K562 (cell line): ENCODE results near the gene HOXA11. TPM values are rescaled to one million over a fixed set of nuclear protein-coding genes. Genes with fewer than 3 reads are reported as not detected.

ENCODE experiments used
- ATAC-seq: fragments of 200-7000 bp; cut with Tn5 transposase; 3 replicates; pipeline ENCODE4 v1.9.1; 2020; ENCODE audit warnings: moderate library complexity
- BruUV-seq: library from RNA; stranded (reverse); fragments of 400-500 nt; replicated peaks from 2 replicates; lab custom pipeline; 2021; lab: Mats Ljungman, UMichigan
- CTCF ChIA-PET: fragments of 300-600 bp; formaldehyde crosslinking; extraction: SDS; loops from one replicate; lab custom pipeline; 2021; ENCODE audit warnings: low intra/inter-chr PET ratio; lab: Yijun Ruan, JAX
- POLR2A ChIA-PET: fragments of 300-600, 350-650 bp; sonication (Branson Sonifier 250); formaldehyde crosslinking; extraction: SDS; loops from one replicate; lab custom pipeline; 2021; ENCODE audit warnings: antibody characterized with exemption, inconsistent platforms; lab: Yijun Ruan, JAX
- DNase-seq, 4 experiments: peaks; one replicate each; pipeline versions ENCODE4 v3.0.0 to v3.0.0-alpha.2; 2011 to 2018; ENCODE audit warnings: low spot score in 3 of 4, mixed read lengths in 3 of 4; ENCODE audit errors: extremely low read depth in 1 of 4
- FAIRE-seq: peaks from 2 replicates; lab custom pipeline; 2011; peaks lifted over from hg19 to GRCh38; lab: Jason Lieb, UNC
- H2AFZ ChIP-seq: 2 replicates; pipeline ENCODE4 v1.6.0; 2011; ENCODE audit warnings: low read depth, low read length, control low read depth, inconsistent platforms
- H3K27ac ChIP-seq: fragments of 200-600 bp; 3 replicates; pipeline ENCODE4 v1.8.0; 2011; ENCODE audit warnings: low read depth, mild to moderate bottlenecking, control low read depth, inconsistent platforms, low read length, moderate library complexity, mixed read lengths; ENCODE audit errors: extremely low read depth
- H3K27me3 ChIP-seq, 2 experiments: fragments of 300-600 bp in 1 of 2; 2 replicates in 1 of 2; 3 replicates in 1 of 2; pipeline versions ENCODE4 v1.6.0 to v1.8.0; 2011; ENCODE audit warnings: inconsistent platforms in 2 of 2, low read length in 2 of 2, mild to moderate bottlenecking in 1 of 2, mixed read lengths in 1 of 2, moderate library complexity in 1 of 2; ENCODE audit not compliant: control insufficient read depth in 2 of 2, insufficient read depth in 2 of 2
- H3K36me3 ChIP-seq: fragments of 300-600 bp; 3 replicates; pipeline ENCODE4 v1.8.0; 2011; ENCODE audit warnings: mild to moderate bottlenecking, low read length, inconsistent platforms; ENCODE audit not compliant: control insufficient read depth, insufficient read depth
- H3K4me1 ChIP-seq, 2 experiments: fragments of 200-600 bp in 1 of 2; replicated peaks in 1 of 2; 2 replicates in 1 of 2; 3 replicates in 1 of 2; pipeline versions ENCODE4 v1.5.1 to v1.8.0; 2011; ENCODE audit warnings: inconsistent platforms in 2 of 2, low read length in 2 of 2, mild to moderate bottlenecking in 1 of 2, mixed read lengths in 1 of 2, moderate library complexity in 1 of 2; ENCODE audit not compliant: control insufficient read depth in 2 of 2, insufficient read depth in 2 of 2
- H3K4me2 ChIP-seq: 2 replicates; pipeline ENCODE4 v1.6.1; 2011; ENCODE audit warnings: low read length, control low read depth, inconsistent platforms, mixed read lengths; ENCODE audit not compliant: insufficient read depth
- H3K4me3 ChIP-seq: fragments of 200-600 bp; sonication (generic), shearing (Covaris generic); 2 replicates; pipeline ENCODE4 v1.5.1; 2016; ENCODE audit warnings: control low read depth, inconsistent platforms
- H3K79me2 ChIP-seq: fragments of 200-600 bp; 3 replicates; pipeline ENCODE4 v1.8.0; 2011; ENCODE audit warnings: low read length, inconsistent platforms; ENCODE audit not compliant: control insufficient read depth, insufficient read depth
- H3K9ac ChIP-seq, 2 experiments: 2 replicates each; pipeline versions ENCODE4 v1.6.0 to v1.6.1; 2011; ENCODE audit warnings: low read depth in 2 of 2, low read length in 2 of 2, control low read depth in 1 of 2, inconsistent platforms in 1 of 2, mild to moderate bottlenecking in 1 of 2, mixed read lengths in 1 of 2; ENCODE audit not compliant: insufficient read depth in 1 of 2
- H3K9me1 ChIP-seq: one replicate; pipeline ENCODE4 v1.6.0; 2011; ENCODE audit warnings: inconsistent platforms, mild to moderate bottlenecking, low read length, moderate library complexity; ENCODE audit not compliant: control insufficient read depth, insufficient read depth
- H3K9me3 ChIP-seq: replicated peaks from 2 replicates; pipeline ENCODE4 v1.5.1; 2011; ENCODE audit warnings: low read depth, low read length, inconsistent platforms; ENCODE audit not compliant: control insufficient read depth, insufficient read depth
- H4K20me1 ChIP-seq: replicated peaks from 2 replicates; pipeline ENCODE4 v1.6.1; 2011; ENCODE audit warnings: low read length, inconsistent platforms, mixed read lengths; ENCODE audit not compliant: control insufficient read depth, insufficient read depth
- AFF1 ChIP-seq, 2 experiments: fragments of 450-650 bp; IDR thresholded peaks; 2 replicates each; pipeline ENCODE4 v1.6.1; 2018; ENCODE audit warnings: mild to moderate bottlenecking in 2 of 2, low read depth in 1 of 2; ENCODE audit not compliant: partially characterized antibody in 2 of 2
- ATF2 ChIP-seq: sonication (generic); formaldehyde crosslinking; IDR thresholded peaks from 2 replicates; pipeline ENCODE4 v1.8.1; 2022; ENCODE audit warnings: missing genetic modification reagents
- CSDE1 ChIP-seq, 2 experiments: fragments of 450-650 bp; IDR thresholded peaks; 2 replicates each; pipeline ENCODE4 v1.6.1; 2016; ENCODE audit warnings: mild to moderate bottlenecking in 1 of 2
- HMG20B ChIP-seq: fragments of 250-450 bp; sonication (Bioruptor Pico); IDR thresholded peaks from 2 replicates; pipeline ENCODE4 v1.5.0; 2021; ENCODE audit warnings: mild to moderate bottlenecking
- KDM1A ChIP-seq, 2 experiments: fragments of 450-650 bp; IDR thresholded peaks; 2 replicates each; pipeline ENCODE4 v1.6.1; 2016; ENCODE audit warnings: mild to moderate bottlenecking in 2 of 2
- KLF1 ChIP-seq: fragments of 450-650 bp; IDR thresholded peaks from 2 replicates; pipeline ENCODE4 v1.6.1; 2016; ENCODE audit warnings: missing genetic modification characterization, missing compliant biosample characterization
- MIER1 ChIP-seq: fragments of 450-650 bp; IDR thresholded peaks from 2 replicates; pipeline ENCODE4 v1.6.1; 2016; ENCODE audit warnings: antibody characterized with exemption, mild to moderate bottlenecking, low read depth
- MXI1 ChIP-seq: IDR thresholded peaks from 2 replicates; pipeline ENCODE4 v1.6.1; 2011; ENCODE audit warnings: low read depth, mild to moderate bottlenecking, improper control_type of control experiment, low read length
- NCOA1 ChIP-seq: fragments of 450-650 bp; IDR thresholded peaks from 2 replicates; pipeline ENCODE4 v1.6.1; 2016; ENCODE audit warnings: low read depth
- NEUROD1 ChIP-seq: fragments of 150-350 bp; IDR thresholded peaks from 2 replicates; pipeline ENCODE4 v1.6.1; 2014; ENCODE audit warnings: borderline replicate concordance, low read length, low read depth; ENCODE audit not compliant: partially characterized antibody
- PML ChIP-seq: IDR thresholded peaks from 2 replicates; pipeline ENCODE4 v1.6.1; 2012; ENCODE audit warnings: low read length, inconsistent platforms
- RBM25 ChIP-seq: fragments of 200-400 bp; formaldehyde crosslinking; IDR thresholded peaks from 2 replicates; pipeline ENCODE4 v1.6.1; 2018; ENCODE audit warnings: low read length, low read depth, moderate library complexity; ENCODE audit not compliant: severe bottlenecking
- STAT6 ChIP-seq: sonication (generic); formaldehyde crosslinking; IDR thresholded peaks from 2 replicates; pipeline ENCODE4 v1.8.1; 2023; ENCODE audit warnings: mild to moderate bottlenecking, missing genetic modification reagents
- ZNF121 ChIP-seq: sonication (generic); formaldehyde crosslinking; conservative IDR thresholded peaks from 2 replicates; pipeline ENCODE4 v1.8.0; 2022; ENCODE audit warnings: missing genetic modification reagents
- ZNF23 ChIP-seq: fragments of 250-450 bp; sonication (Bioruptor Pico); IDR thresholded peaks from 2 replicates; pipeline ENCODE4 v1.4.0; 2020; ENCODE audit warnings: mild to moderate bottlenecking
- ZNF57 ChIP-seq: fragments of 450-650 bp; formaldehyde crosslinking; IDR thresholded peaks from 2 replicates; pipeline ENCODE4 v1.4.0; 2020; ENCODE audit warnings: mild to moderate bottlenecking, moderate library complexity
- WGBS: fragments of 100-300 bp; shearing (Covaris generic); methylation state at CpG from one replicate; pipeline ENCODE4 v1.1.6; 2016; ENCODE audit warnings: low coverage, mixed read lengths; ENCODE audit not compliant: insufficient coverage; ENCODE audit errors: missing lambda C conversion rate; 5-methylcytosine and 5-hydroxymethylcytosine counted together
- in situ Hi-C: fragments of 300-500 bp; cut with MboI; formaldehyde crosslinking; loops from 4 replicates; pipeline ENCODE4 v1.15.0; 2018; ENCODE audit warnings: inconsistent platforms, mixed read lengths
- intact Hi-C: fragments of 100-400 bp; cut with micrococcal nuclease; formaldehyde crosslinking; loops from 2 replicates; pipeline ENCODE4 v1.14.2; 2022
- polyA plus RNA-seq, 8 experiments: library from polyadenylated mRNA; depleted of rRNA in 4 of 8; stranded (reverse) in 5 of 8; unstranded in 3 of 8; fragments of >200 nt; fragmentation: Nextera tagmentation in 2 of 8; fragmentation: Illumina TruSeq in 1 of 8; extraction: Ambion mirVana in 2 of 8; extraction: Trizol in 1 of 8; gene quantifications; 2 replicates each; pipeline versions ENCODE4 v1.2.1 to v1.2.3, GENCODE V29; 2011 to 2014; ENCODE audit warnings: inconsistent platforms in 1 of 8, missing spikeins in 1 of 8
- total RNA-seq, 7 experiments: library from RNA; depleted of rRNA in 6 of 7; stranded (reverse); fragments of >200 nt in 6 of 7; fragmentation: Illumina TruSeq in 2 of 7; extraction: Trizol in 2 of 7; gene quantifications; 2 replicates each; pipeline versions ENCODE4 v1.2.1 to v1.2.3, GENCODE V29; 2011 to 2021; ENCODE audit warnings: low replicate concordance in 1 of 7

HOXA11 gene
- total and polyA plus RNA-seq, 9 of the 15 experiments (the other 6 are each of a cell fraction or from before 2014, with no cell fraction given), result not detected

- H3K27ac ChIP-seq, result no peak overlapping the region
- POLR2A ChIA-PET, result no interaction called here
- ATAC-seq (no peak), DNase-seq (no peak), FAIRE-seq (no peak)
- H3K9me3 ChIP-seq, result no peaks in the 10 kb centered on the region
- intact Hi-C loops (no loop called here), in situ Hi-C loops (no loop called here)
- H3K9me1 ChIP-seq, result no peaks in the 10 kb centered on the region
- CTCF ChIA-PET, result no interaction called here
- BruUV-seq, result no TSS peak
- no peaks in the 10 kb centered on the region for H4K20me1 ChIP-seq
- H3K4me3 ChIP-seq, result no peak overlapping the region
- H3K4me2 ChIP-seq, result no peak overlapping the region
- peaks cover 33 to 60% of the 10 kb centered on the region in 2 experiments for H3K27me3 ChIP-seq
- H3K79me2 ChIP-seq, result no peaks in the 10 kb centered on the region
- 22% methylated on average over 1 of the region's 1 CpG for WGBS
- H3K4me1 ChIP-seq, result peaks cover 6 to 7% of the 10 kb centered on the region in 2 experiments; a peak in 2 of 5 replicates
- no peak overlapping the region for H3K9ac ChIP-seq
- no peak overlapping the region for H2AFZ ChIP-seq
- no peaks in the 10 kb centered on the region for H3K36me3 ChIP-seq
- TF ChIP-seq ZNF121 (CRISPR knock-in tag), result no peak
- TF ChIP-seq PML, result no peak
- TF ChIP-seq NCOA1, result no peak
- no peak for TF ChIP-seq KDM1A (IDR thresholded peaks at IDR 0.05)
- no peak for TF ChIP-seq NEUROD1
- TF ChIP-seq AFF1 (IDR thresholded peaks at IDR 0.05; ENCODE audit: low read depth in 1 of 2, partially characterized antibody in 2 of 2), result no peak
- TF ChIP-seq KLF1, result no peak
- no peak for TF ChIP-seq ZNF57
- TF ChIP-seq ATF2 (CRISPR knock-in tag), result no peak
- no peak for TF ChIP-seq CSDE1 (IDR thresholded peaks at IDR 0.05)
- TF ChIP-seq RBM25, result no peak
- TF ChIP-seq STAT6, result no peak
- TF ChIP-seq HMG20B (CRISPR knock-in tag), result no peak
- TF ChIP-seq MIER1, result no peak
- no peak for TF ChIP-seq ZNF23
- no peak for TF ChIP-seq MXI1
These were observed 46.6 kb downstream of the HOXA11 start for GRCh38 chr7:27138472-27138871.
